GM19395 (cell line): ENCODE measurements around the gene TMOD3.
"Not testable (repeated sequence)": the region's sequence is repeated elsewhere in the genome, so short reads cannot be mapped to it uniquely, and the experiment has no call there.

Experiments
- ATAC-seq: cut with Tn5 transposase; IDR thresholded peaks from one replicate; pipeline ENCODE4 v1.9.1; 2021; ENCODE audit warnings: mild to moderate bottlenecking, moderate library complexity; ENCODE audit not compliant: unreplicated experiment

Gene TMOD3

GRCh38 chr15:51829376-51830275, at the start of gene TMOD3:
Gene TMOD3 (plus strand): TSS chr15:51829653. CDS start chr15:51862885, 33,232 bp downstream.
- ATAC-seq = peak; percentile 91

GRCh38 chr15:51780636-51781035, 48.8 kb upstream of the TMOD3 start:
- no peak for ATAC-seq

GRCh38 chr15:51781506-51781905, 47.9 kb upstream of the TMOD3 start:
- ATAC-seq = no peak

GRCh38 chr15:51782357-51782896, 47.0 kb upstream of the TMOD3 start:
- ATAC-seq = no peak

- no peak for ATAC-seq
Observed at GRCh38 chr15:51783967-51784366, 45.5 kb upstream of the TMOD3 start.

GRCh38 chr15:51787130-51787529, 42.3 kb upstream of the TMOD3 start:
- ATAC-seq = not testable (repeated sequence)

GRCh38 chr15:51792474-51792873, 37.0 kb upstream of the TMOD3 start:
- ATAC-seq = not testable (repeated sequence)

- no peak for ATAC-seq
Observed at GRCh38 chr15:51793521-51794305, 35.7 kb upstream of the TMOD3 start.

- ATAC-seq = no peak
Observed at GRCh38 chr15:51796847-51797401, 32.5 kb upstream of the TMOD3 start.

- no peak for ATAC-seq
Observed at GRCh38 chr15:51798281-51798680, 31.2 kb upstream of the TMOD3 start.

GRCh38 chr15:51799282-51800252, 29.9 kb upstream of the TMOD3 start:
- ATAC-seq = no peak

- ATAC-seq = no peak
Observed at GRCh38 chr15:51801391-51801835, 28.0 kb upstream of the TMOD3 start.

GRCh38 chr15:51802593-51802992, 26.9 kb upstream of the TMOD3 start:
- no peak for ATAC-seq

GRCh38 chr15:51803965-51804364, 25.5 kb upstream of the TMOD3 start:
- no peak for ATAC-seq

- ATAC-seq = no peak
Observed at GRCh38 chr15:51806123-51806522, 23.3 kb upstream of the TMOD3 start.

- ATAC-seq = no peak
Observed at GRCh38 chr15:51809457-51809856, 20.0 kb upstream of the TMOD3 start.

GRCh38 chr15:51812598-51812997, 16.9 kb upstream of the TMOD3 start:
- no peak for ATAC-seq

- no peak for ATAC-seq
Observed at GRCh38 chr15:51814606-51815005, 14.8 kb upstream of the TMOD3 start.

GRCh38 chr15:51816611-51817010, 12.8 kb upstream of the TMOD3 start:
- no peak for ATAC-seq

- no peak for ATAC-seq
Observed at GRCh38 chr15:51818150-51818549, 11.3 kb upstream of the TMOD3 start.
